Thyroid gland (tissue), 4 donors: Measurements from ENCODE around the gene ZPBP2.

Source experiments
- POLR2A ChIP-seq, 2 donors: fragments of 450-650 bp; IDR thresholded peaks; one replicate each; pipeline ENCODE4 v1.6.1; 2017; ENCODE audit warnings: antibody characterized with exemption in 2 of 2, mild to moderate bottlenecking in 2 of 2, moderate library complexity in 1 of 2
- TF ChIP-seq, protein P1 (sequence below), 6 experiments: fragments of 200-600 bp in 3 of 6; fragments of 450-650 bp in 3 of 6; sonication (generic) in 3 of 6; IDR thresholded peaks; one replicate each; pipeline ENCODE4 v1.5.1; 2016 to 2019; ENCODE audit warnings: antibody characterized with exemption in 6 of 6, mild to moderate bottlenecking in 2 of 6, inconsistent platforms in 1 of 6, moderate library complexity in 1 of 6

DNA sequence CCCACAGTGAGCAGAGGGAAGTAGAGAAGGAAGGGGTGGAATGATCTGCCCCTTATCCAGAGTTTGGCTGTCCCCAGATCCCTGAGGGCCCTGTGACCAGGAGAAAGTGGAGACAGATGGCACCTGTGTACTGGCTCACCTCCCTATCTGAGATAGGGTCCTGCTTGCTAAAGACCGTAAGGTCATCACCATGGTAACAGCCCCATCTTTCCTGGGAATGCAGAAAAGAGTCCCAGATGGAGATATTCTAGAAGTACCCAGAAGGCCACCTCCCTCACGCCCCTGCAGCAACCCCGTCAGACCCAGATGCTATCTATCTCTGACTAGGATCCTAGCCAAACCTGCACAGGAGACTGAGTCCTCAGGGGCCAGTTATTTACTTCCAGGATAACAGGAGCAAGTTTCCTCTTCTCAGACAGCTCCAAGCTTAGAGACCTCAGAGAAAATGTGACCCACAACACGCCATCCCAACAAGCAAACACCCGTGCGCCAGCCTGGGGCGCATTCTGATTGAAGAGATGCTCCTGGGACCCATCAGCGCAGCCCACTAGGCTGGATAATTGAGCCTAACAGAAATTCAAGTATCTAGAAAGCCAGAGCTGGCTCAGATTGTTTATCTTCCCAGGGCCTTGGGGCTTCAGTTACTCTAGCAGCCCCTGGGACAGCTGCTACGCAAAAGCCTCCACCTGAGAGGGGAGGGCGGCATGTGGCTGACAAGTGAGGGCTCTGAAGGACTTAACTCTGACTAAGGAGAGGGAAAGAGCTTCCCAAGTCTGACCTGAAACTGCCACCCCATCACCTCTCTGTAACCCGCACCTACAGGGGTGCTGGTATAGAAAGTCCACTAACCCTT, 57.5 kb downstream of the ZPBP2 start:
- TF ChIP-seq, protein P1, sequence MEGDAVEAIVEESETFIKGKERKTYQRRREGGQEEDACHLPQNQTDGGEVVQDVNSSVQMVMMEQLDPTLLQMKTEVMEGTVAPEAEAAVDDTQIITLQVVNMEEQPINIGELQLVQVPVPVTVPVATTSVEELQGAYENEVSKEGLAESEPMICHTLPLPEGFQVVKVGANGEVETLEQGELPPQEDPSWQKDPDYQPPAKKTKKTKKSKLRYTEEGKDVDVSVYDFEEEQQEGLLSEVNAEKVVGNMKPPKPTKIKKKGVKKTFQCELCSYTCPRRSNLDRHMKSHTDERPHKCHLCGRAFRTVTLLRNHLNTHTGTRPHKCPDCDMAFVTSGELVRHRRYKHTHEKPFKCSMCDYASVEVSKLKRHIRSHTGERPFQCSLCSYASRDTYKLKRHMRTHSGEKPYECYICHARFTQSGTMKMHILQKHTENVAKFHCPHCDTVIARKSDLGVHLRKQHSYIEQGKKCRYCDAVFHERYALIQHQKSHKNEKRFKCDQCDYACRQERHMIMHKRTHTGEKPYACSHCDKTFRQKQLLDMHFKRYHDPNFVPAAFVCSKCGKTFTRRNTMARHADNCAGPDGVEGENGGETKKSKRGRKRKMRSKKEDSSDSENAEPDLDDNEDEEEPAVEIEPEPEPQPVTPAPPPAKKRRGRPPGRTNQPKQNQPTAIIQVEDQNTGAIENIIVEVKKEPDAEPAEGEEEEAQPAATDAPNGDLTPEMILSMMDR (IDR thresholded peaks at IDR 0.05), result no peak
- TF ChIP-seq POLR2A (IDR thresholded peaks at IDR 0.05), result no peak
